ENCODE data around the gene ZNF839.
"Not testable (repeated sequence)": the region's sequence is repeated elsewhere in the genome, so short reads cannot be mapped to it uniquely, and the experiment has no call there.

The ZNF839 gene

GRCh38 chr14:102344084-102344483 is 24.5 kb downstream of the ZNF839 start:
- DNase-seq = no peak

- no peak for DNase-seq
These were observed 24.9 kb downstream of the ZNF839 start for GRCh38 chr14:102344485-102344884.

GRCh38 chr14:102345232-102345631 is 25.7 kb downstream of the ZNF839 start:
- no peak for DNase-seq

- no peak for DNase-seq
These were observed 27.1 kb downstream of the ZNF839 start for GRCh38 chr14:102346645-102347044.

- no peak for DNase-seq
These were observed 28.8 kb downstream of the ZNF839 start for GRCh38 chr14:102348376-102348775.

GRCh38 chr14:102351023-102351422 is 31.5 kb downstream of the ZNF839 start:
- DNase-seq = no peak

GRCh38 chr14:102351593-102351992 is 32.0 kb downstream of the ZNF839 start:
- DNase-seq = not testable (repeated sequence)

GRCh38 chr14:102352213-102352612 is 32.7 kb downstream of the ZNF839 start:
- DNase-seq = no peak

GRCh38 chr14:102353126-102353619 is 33.6 kb downstream of the ZNF839 start:
- DNase-seq = no peak

GRCh38 chr14:102356280-102356679 is 36.7 kb downstream of the ZNF839 start:
- DNase-seq = no peak

GRCh38 chr14:102359341-102359740 is 39.8 kb downstream of the ZNF839 start:
- no peak for DNase-seq

- no peak for DNase-seq
These were observed 40.8 kb downstream of the ZNF839 start for GRCh38 chr14:102360388-102360787.

GRCh38 chr14:102362084-102362483 is 42.5 kb downstream of the ZNF839 start:
- DNase-seq = no peak

GRCh38 chr14:102362545-102363181 is 43.1 kb downstream of the ZNF839 start, which contains the start of the genes CINP and TECPR2:
CINP (minus strand) TSS chr14:102362890; CDS start chr14:102362851, 39 bp downstream.
TECPR2 (plus strand) TSS chr14:102362941; CDS start chr14:102376722, 13,781 bp downstream.
- peak; percentile 57 for DNase-seq

GRCh38 chr14:102363182-102363943 is 43.8 kb downstream of the ZNF839 start:
- DNase-seq = no peak

GRCh38 chr14:102370305-102370809 is 50.8 kb downstream of the ZNF839 start:
- no peak for DNase-seq

GRCh38 chr14:102371361-102371760 is 51.8 kb downstream of the ZNF839 start:
- DNase-seq = no peak

- DNase-seq = no peak
These were observed 53.6 kb downstream of the ZNF839 start for GRCh38 chr14:102373110-102373509.

- DNase-seq = no peak
These were observed 54.7 kb downstream of the ZNF839 start for GRCh38 chr14:102374264-102374663.

- no peak for DNase-seq
These were observed 55.6 kb downstream of the ZNF839 start for GRCh38 chr14:102375119-102375518.

GRCh38 chr14:102377696-102378095 is 58.1 kb downstream of the ZNF839 start:
- no peak for DNase-seq

- DNase-seq = no peak
These were observed 59.3 kb downstream of the ZNF839 start for GRCh38 chr14:102378830-102379229.

GRCh38 chr14:102387086-102387485 is 67.5 kb downstream of the ZNF839 start:
- DNase-seq = no peak

- no peak for DNase-seq
These were observed 69.7 kb downstream of the ZNF839 start for GRCh38 chr14:102389246-102389645.
